OCI-LY1 (cell line): Measurements from ENCODE around the gene ANKS1A.

Experiments
- EZH2 ChIP-seq: fragments of 200-600 bp; sonication (generic), shearing (Covaris generic); IDR thresholded peaks from 2 replicates; pipeline ENCODE4 v1.8.0; 2017; ENCODE audit warnings: borderline replicate concordance, mixed run types, mild to moderate bottlenecking, antibody characterized with exemption, low read length, moderate library complexity, mixed read lengths
- TF ChIP-seq, protein P1 (sequence below): fragments of 200-600 bp; sonication (generic), shearing (Covaris generic); IDR thresholded peaks from 2 replicates; pipeline ENCODE4 v1.5.1; 2017; ENCODE audit warnings: mild to moderate bottlenecking, antibody characterized with exemption, low read length, moderate library complexity, mixed read lengths

DNA sequence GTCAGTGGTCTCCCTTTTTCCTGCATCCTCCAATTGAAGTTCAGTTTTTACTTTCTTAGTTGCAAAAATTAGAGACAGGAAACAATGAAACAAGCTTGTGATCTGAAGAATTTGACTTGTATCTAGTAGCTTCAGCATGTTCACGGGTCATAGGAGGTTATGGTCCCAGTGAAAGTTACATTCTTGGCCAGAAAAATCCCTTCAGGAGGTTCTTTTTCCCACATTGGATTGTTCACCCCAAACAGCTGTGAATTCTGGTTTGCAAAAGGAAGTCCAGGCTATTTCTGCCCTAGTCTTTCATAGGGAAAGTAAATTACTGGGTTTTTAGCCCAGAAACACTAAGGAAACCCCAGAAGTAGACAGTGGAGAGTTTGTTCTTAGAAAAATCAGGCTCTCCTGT, 8.1 kb downstream of the ANKS1A start:
- TF ChIP-seq, protein P1, sequence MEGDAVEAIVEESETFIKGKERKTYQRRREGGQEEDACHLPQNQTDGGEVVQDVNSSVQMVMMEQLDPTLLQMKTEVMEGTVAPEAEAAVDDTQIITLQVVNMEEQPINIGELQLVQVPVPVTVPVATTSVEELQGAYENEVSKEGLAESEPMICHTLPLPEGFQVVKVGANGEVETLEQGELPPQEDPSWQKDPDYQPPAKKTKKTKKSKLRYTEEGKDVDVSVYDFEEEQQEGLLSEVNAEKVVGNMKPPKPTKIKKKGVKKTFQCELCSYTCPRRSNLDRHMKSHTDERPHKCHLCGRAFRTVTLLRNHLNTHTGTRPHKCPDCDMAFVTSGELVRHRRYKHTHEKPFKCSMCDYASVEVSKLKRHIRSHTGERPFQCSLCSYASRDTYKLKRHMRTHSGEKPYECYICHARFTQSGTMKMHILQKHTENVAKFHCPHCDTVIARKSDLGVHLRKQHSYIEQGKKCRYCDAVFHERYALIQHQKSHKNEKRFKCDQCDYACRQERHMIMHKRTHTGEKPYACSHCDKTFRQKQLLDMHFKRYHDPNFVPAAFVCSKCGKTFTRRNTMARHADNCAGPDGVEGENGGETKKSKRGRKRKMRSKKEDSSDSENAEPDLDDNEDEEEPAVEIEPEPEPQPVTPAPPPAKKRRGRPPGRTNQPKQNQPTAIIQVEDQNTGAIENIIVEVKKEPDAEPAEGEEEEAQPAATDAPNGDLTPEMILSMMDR: no peak
- no peak for TF ChIP-seq EZH2
